HCT116 (cell line): ENCODE results near the gene ARHGEF19. TPM values are rescaled to one million over a fixed set of nuclear protein-coding genes. Genes with fewer than 3 reads are reported as not detected.

Experiments
- ATAC-seq: fragments of 200-7000 bp; cut with Tn5 transposase; 2 replicates; pipeline ENCODE4 v1.9.1; 2020; ENCODE audit warnings: mild to moderate bottlenecking, moderate library complexity
- BruUV-seq: library from RNA; stranded (reverse); fragments of 400-500 nt; replicated peaks from 2 replicates; lab custom pipeline; 2021; lab: Mats Ljungman, UMichigan
- CTCF ChIA-PET: fragments of 300-600 bp; sonication (Branson Sonifier 250); formaldehyde crosslinking; loops from one replicate; lab custom pipeline; 2021; ENCODE audit warnings: antibody characterized with exemption; lab: Charles Lee
- POLR2A ChIA-PET: fragments of 300-600, 350-600 bp; sonication (Branson Sonifier 250); formaldehyde crosslinking; loops from one replicate; lab custom pipeline; 2021; ENCODE audit warnings: antibody characterized with exemption; lab: Charles Lee
- RAD21 ChIA-PET, 2 experiments: fragments of 300-600 bp; sonication (Branson Sonifier 250); formaldehyde crosslinking; loops; one replicate each; lab custom pipeline; 2023; ENCODE audit warnings: low total read pairs in 2 of 2; ENCODE audit not compliant: uncharacterized antibody in 2 of 2, unreplicated experiment in 2 of 2, low non-redundant PET in 1 of 2; lab: Charles Lee
- DNase-seq: peaks from one replicate; pipeline ENCODE4 v3.0.0-alpha.2; 2010; ENCODE audit warnings: low read depth, low spot score
- H2AFZ ChIP-seq: fragments of 200-600 bp; shearing (Covaris generic), sonication (generic); 2 replicates; pipeline ENCODE4 v1.6.1; 2017; ENCODE audit warnings: low read depth, mixed run types, mixed read lengths, antibody characterized with exemption, low read length; ENCODE audit not compliant: poor library complexity, severe bottlenecking
- H3K27ac ChIP-seq: 2 replicates; pipeline ENCODE4 v1.5.1; 2012; ENCODE audit warnings: low read depth, low read length
- H3K27me3 ChIP-seq: fragments of 200-600 bp; sonication (generic); 2 replicates; pipeline ENCODE4 v1.6.1; 2016; ENCODE audit warnings: mixed run types, low read length, mixed read lengths; ENCODE audit not compliant: insufficient read depth
- H3K36me3 ChIP-seq, 2 experiments: fragments of 200-500 bp in 1 of 2; fragments of 200-600 bp in 1 of 2; sonication (Bioruptor generic) in 1 of 2; sonication (generic) in 1 of 2; 2 replicates each; pipeline versions ENCODE4 v1.5.1 to v1.6.1; 2014 to 2016; ENCODE audit warnings: low read length in 2 of 2, inconsistent platforms in 1 of 2, mixed read lengths in 1 of 2, mixed run types in 1 of 2; ENCODE audit not compliant: insufficient read depth in 2 of 2, control insufficient read depth in 1 of 2
- H3K4me1 ChIP-seq, 2 experiments: fragments of 200-600 bp in 1 of 2; sonication (generic) in 1 of 2; 2 replicates each; pipeline versions ENCODE4 v1.5.1 to v1.6.1; 2012 to 2017; ENCODE audit warnings: low read length in 2 of 2, inconsistent platforms in 1 of 2, mild to moderate bottlenecking in 1 of 2, mixed read lengths in 1 of 2, mixed run types in 1 of 2, moderate library complexity in 1 of 2; ENCODE audit not compliant: insufficient read depth in 2 of 2, control insufficient read depth in 1 of 2
- H3K4me2 ChIP-seq: fragments of 200-600 bp; sonication (generic); 2 replicates; pipeline ENCODE4 v1.6.1; 2017; ENCODE audit warnings: mixed run types, low read length, mixed read lengths
- H3K4me3 ChIP-seq, 2 experiments: fragments of 200-600 bp in 1 of 2; sonication (generic) in 1 of 2; replicated peaks in 1 of 2; 2 replicates each; pipeline ENCODE4 v1.5.1; 2011 to 2016; ENCODE audit warnings: low read length in 2 of 2, control low read depth in 1 of 2, low read depth in 1 of 2, mild to moderate bottlenecking in 1 of 2, mixed read lengths in 1 of 2, mixed run types in 1 of 2
- H3K79me2 ChIP-seq: fragments of 200-600 bp; sonication (generic); 2 replicates; pipeline ENCODE4 v1.6.1; 2017; ENCODE audit warnings: mild to moderate bottlenecking, mixed run types, low read length, moderate library complexity, mixed read lengths; ENCODE audit not compliant: insufficient read depth
- H3K9ac ChIP-seq: fragments of 200-600 bp; sonication (generic); 2 replicates; pipeline ENCODE4 v1.6.1; 2016; ENCODE audit warnings: low read length, mixed read lengths
- H3K9me2 ChIP-seq: fragments of 200-600 bp; sonication (generic), shearing (Covaris generic); 2 replicates; pipeline ENCODE4 v1.6.1; 2017; ENCODE audit warnings: mixed run types, mild to moderate bottlenecking, moderate library complexity; ENCODE audit not compliant: insufficient read depth
- H3K9me3 ChIP-seq, 2 experiments: fragments of 200-500 bp in 1 of 2; fragments of 200-600 bp in 1 of 2; sonication (Bioruptor generic) in 1 of 2; sonication (generic) in 1 of 2; 2 replicates each; pipeline ENCODE4 v1.6.1; 2014 to 2017; ENCODE audit warnings: low read length in 2 of 2, mixed read lengths in 2 of 2, inconsistent platforms in 1 of 2, low read depth in 1 of 2, mild to moderate bottlenecking in 1 of 2, mixed run types in 1 of 2, moderate library complexity in 1 of 2; ENCODE audit not compliant: control insufficient read depth in 1 of 2, insufficient read depth in 1 of 2
- H4K20me1 ChIP-seq: fragments of 200-600 bp; sonication (generic), shearing (Covaris generic); 2 replicates; pipeline ENCODE4 v1.6.1; 2017; ENCODE audit warnings: mixed run types, mild to moderate bottlenecking, moderate library complexity; ENCODE audit not compliant: insufficient read depth
- ATF3 ChIP-seq: IDR thresholded peaks from 2 replicates; pipeline ENCODE4 v1.6.1; 2012
- CTCF ChIP-seq, 3 experiments: fragments of 200-600 bp in 1 of 3; sonication (generic) in 1 of 3; IDR thresholded peaks in 2 of 3; conservative IDR thresholded peaks in 1 of 3; 2 replicates each; pipeline ENCODE4 v1.5.1; 2012 to 2017; ENCODE audit warnings: low read depth in 2 of 3, low read length in 2 of 3, antibody characterized with exemption in 1 of 3, borderline replicate concordance in 1 of 3, control low read depth in 1 of 3, mild to moderate bottlenecking in 1 of 3, mixed read lengths in 1 of 3, mixed run types in 1 of 3, moderate library complexity in 1 of 3; ENCODE audit not compliant: insufficient read depth in 1 of 3
- EZH2 ChIP-seq: fragments of 200-600 bp; sonication (generic); IDR thresholded peaks from 2 replicates; pipeline ENCODE4 v1.6.1; 2017; ENCODE audit warnings: antibody characterized with exemption, mixed run types
- EZH2phosphoT487 ChIP-seq: fragments of 200-600 bp; IDR thresholded peaks from 2 replicates; pipeline ENCODE4 v1.6.1; 2018; ENCODE audit warnings: antibody characterized with exemption, borderline replicate concordance
- FOSL1 ChIP-seq: IDR thresholded peaks from 2 replicates; pipeline ENCODE4 v1.6.1; 2012; ENCODE audit warnings: low read depth
- MAX ChIP-seq: IDR thresholded peaks from 2 replicates; pipeline ENCODE4 v1.6.1; 2012
- POLR2A ChIP-seq: IDR thresholded peaks from 2 replicates; pipeline ENCODE4 v1.7.0; 2011; ENCODE audit warnings: borderline replicate concordance; ENCODE audit not compliant: insufficient read depth, insufficient read length; ENCODE audit errors: extremely low read depth
- POLR2AphosphoS5 ChIP-seq: IDR thresholded peaks from 2 replicates; pipeline ENCODE4 v1.6.1; 2011; ENCODE audit warnings: mild to moderate bottlenecking, low read depth, low read length, moderate library complexity
- RAD21 ChIP-seq: IDR thresholded peaks from 2 replicates; pipeline ENCODE4 v1.6.1; 2012; ENCODE audit warnings: low read depth, mild to moderate bottlenecking
- SIN3A ChIP-seq: IDR thresholded peaks from 2 replicates; pipeline ENCODE4 v1.6.1; 2012; ENCODE audit warnings: low read depth
- TCF7L2 ChIP-seq: IDR thresholded peaks from 2 replicates; pipeline ENCODE4 v1.7.0; 2011; ENCODE audit warnings: borderline replicate concordance, inconsistent platforms; ENCODE audit not compliant: insufficient read depth, insufficient read length; ENCODE audit errors: extremely low read depth
- YY1 ChIP-seq: IDR thresholded peaks from 2 replicates; pipeline ENCODE4 v1.6.1; 2011; ENCODE audit warnings: low read length, low read depth, moderate library complexity, mild to moderate bottlenecking; ENCODE audit not compliant: insufficient replicate concordance; ENCODE audit errors: extremely low read depth
- ZFX ChIP-seq: fragments of 450-650 bp; IDR thresholded peaks from 2 replicates; pipeline ENCODE4 v1.6.1; 2017
- ZNF274 ChIP-seq: fragments of 200-500 bp; sonication (Bioruptor generic); IDR thresholded peaks from 2 replicates; pipeline ENCODE4 v1.6.1; 2014; ENCODE audit warnings: mild to moderate bottlenecking, low read depth, low read length, inconsistent platforms
- intact Hi-C: fragments of 100-400 bp; cut with micrococcal nuclease; formaldehyde crosslinking; loops from 2 replicates; pipeline ENCODE4 v1.10.0; 2022
- total RNA-seq: library from RNA; stranded (reverse); gene quantifications from one replicate; pipeline ENCODE4 v1.2.1, GENCODE V29; 2021; ENCODE audit not compliant: unreplicated experiment

ARHGEF19 gene
- total RNA-seq, 1 experiment from 2014 or later = 59.7 TPM

DNA sequence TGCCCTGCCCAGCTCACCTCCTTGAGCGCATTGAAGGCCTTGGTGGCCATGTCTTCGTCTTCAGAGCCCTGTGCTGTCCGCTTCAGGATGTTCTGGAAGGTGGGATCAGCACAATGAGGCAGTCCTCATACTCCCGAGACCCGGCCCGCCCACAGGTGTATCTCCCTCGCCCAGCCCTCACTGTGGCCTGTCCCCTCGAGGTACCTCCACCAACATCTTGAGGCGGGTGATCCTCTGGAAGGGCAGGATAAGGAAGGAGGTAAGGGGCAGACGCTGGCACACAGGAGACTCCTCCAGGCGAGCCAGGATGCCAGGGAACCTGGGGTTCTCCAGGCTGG is 7.1 kb downstream of the ARHGEF19 start (continued):
- TF ChIP-seq SIN3A = no peak
- no peak for TF ChIP-seq ATF3
- no peak for TF ChIP-seq MAX
- no peak for TF ChIP-seq CTCF (IDR thresholded peaks at IDR 0.05 in 2 of 3, conservative IDR thresholded peaks at IDR 0.05 in 1 of 3; ENCODE audit: borderline replicate concordance in 1 of 3, insufficient read depth in 1 of 3, low read depth in 2 of 3, low read length in 2 of 3)
- no peak for TF ChIP-seq YY1
- TF ChIP-seq EZH2phosphoT487 = no peak
- no peak for TF ChIP-seq RAD21
- TF ChIP-seq FOSL1 = no peak
- TF ChIP-seq POLR2A = no peak
- TF ChIP-seq EZH2 = no peak
- no peak for TF ChIP-seq ZFX
- TF ChIP-seq TCF7L2 = no peak
- no peak for TF ChIP-seq ZNF274

DNA sequence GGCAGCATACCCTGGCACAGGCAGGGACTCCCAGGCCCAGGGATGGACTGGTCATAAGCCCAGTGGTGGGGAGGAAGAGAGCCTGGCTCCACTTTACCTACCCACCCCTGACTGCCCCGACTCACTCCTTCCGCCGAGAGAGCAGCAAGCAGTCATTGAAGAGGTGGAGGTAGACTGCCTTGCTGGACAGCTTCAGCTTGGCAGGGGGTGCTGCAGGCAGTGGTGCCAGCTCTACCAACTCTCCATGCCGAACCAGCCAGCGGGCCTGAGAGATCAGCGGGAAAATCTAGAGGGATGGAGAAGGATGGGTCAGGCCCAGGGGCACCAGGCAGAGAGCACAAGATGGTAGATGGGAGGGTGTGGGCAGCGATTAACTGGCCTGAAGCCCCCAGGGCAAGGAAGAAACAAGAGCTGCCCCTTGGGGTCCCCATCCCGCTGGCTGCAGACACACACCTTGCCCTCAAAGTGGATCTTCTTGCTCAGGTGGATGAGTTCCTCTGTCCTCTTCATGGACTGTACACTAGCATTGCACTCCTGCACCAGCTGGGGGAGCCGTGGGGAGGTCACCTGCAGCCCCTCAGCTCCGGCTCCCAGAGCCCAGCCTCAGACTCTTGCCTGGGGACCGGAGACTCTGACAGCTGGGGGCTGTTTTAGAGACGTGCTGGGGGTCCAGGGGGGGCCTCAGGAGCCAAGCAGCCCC is 7.7 kb downstream of the ARHGEF19 start:
- peaks cover 12 to 27% of the 10 kb centered on the region in 2 experiments; a peak in 2 of 4 replicates for H3K36me3 ChIP-seq
- no peak overlapping the region for H3K4me2 ChIP-seq
- POLR2A ChIA-PET = interaction anchor here (0.8 kb wide), 1 partner anchor 12 kb away, joined by 3 read pairs; no protein-coding TSS in a partner anchor
- H3K9me3 ChIP-seq = no peaks in the 10 kb centered on the region
- no peak for DNase-seq
- H3K27me3 ChIP-seq = no peaks in the 10 kb centered on the region
- CTCF ChIA-PET = no interaction called here
- no peak for ATAC-seq
- no peak overlapping the region for H3K9ac ChIP-seq
- H3K4me3 ChIP-seq = no peak overlapping the region
- peaks cover 9% of the 10 kb centered on the region; the same call in 1 of the 2 replicates for H3K79me2 ChIP-seq
- RAD21 ChIA-PET = no interaction called here
- no peaks in the 10 kb centered on the region for H3K9me2 ChIP-seq
- H4K20me1 ChIP-seq = no peaks in the 10 kb centered on the region
- H2AFZ ChIP-seq = no peak overlapping the region
- peak overlapping the region; percentile 82; the same call in 1 of the 2 replicates for H3K27ac ChIP-seq
- peaks cover 19 to 40% of the 10 kb centered on the region in 2 experiments for H3K4me1 ChIP-seq
- intact Hi-C loops = no loop called here
- no TSS peak for BruUV-seq
- TF ChIP-seq ZNF274 (no peak), POLR2AphosphoS5 (no peak), POLR2A (no peak), ZFX (no peak), FOSL1 (no peak), MAX (no peak), CTCF (IDR thresholded peaks at IDR 0.05 in 2 of 3, conservative IDR thresholded peaks at IDR 0.05 in 1 of 3; ENCODE audit: borderline replicate concordance in 1 of 3, insufficient read depth in 1 of 3, low read depth in 2 of 3, low read length in 2 of 3) (peak in 2 of 3 experiments; percentile 56 to 65; a peak in 4 of 6 replicates), EZH2phosphoT487 (no peak)
